Adipose tissue (tissue), 3 donors: ENCODE results near the gene SELENOO. TPM values are rescaled to one million over a fixed set of nuclear protein-coding genes. Genes with fewer than 3 reads are reported as not detected.
A peak's percentile ranks its signal among the peaks of the same experiment; 100 is the strongest.

Source experiments
- H3K27ac ChIP-seq: one replicate; pipeline ENCODE4 v1.5.1; 2013; ENCODE audit warnings: low read depth, low read length
- WGBS, 3 donors: extraction: QIAGEN DNeasy Blood & Tissue Kit; methylation state at CpG; one replicate each; pipeline ENCODE4 v1.1.7; 2013; 5-methylcytosine and 5-hydroxymethylcytosine counted together
- polyA plus RNA-seq, 3 donors: library from polyadenylated mRNA; stranded (reverse); fragments of 200-250 nt; gene quantifications; one replicate each; pipeline ENCODE4 v1.2.3, GENCODE V29; 2013
- donor health status: healthy with polysubstance abuse.
- donor health status: Bipolar disorder and iron deficiency.
- donor health status: healthy.

Gene SELENOO
- polyA plus RNA-seq, 3 donors: 21.3 to 22.3 (median 21.4) TPM

DNA sequence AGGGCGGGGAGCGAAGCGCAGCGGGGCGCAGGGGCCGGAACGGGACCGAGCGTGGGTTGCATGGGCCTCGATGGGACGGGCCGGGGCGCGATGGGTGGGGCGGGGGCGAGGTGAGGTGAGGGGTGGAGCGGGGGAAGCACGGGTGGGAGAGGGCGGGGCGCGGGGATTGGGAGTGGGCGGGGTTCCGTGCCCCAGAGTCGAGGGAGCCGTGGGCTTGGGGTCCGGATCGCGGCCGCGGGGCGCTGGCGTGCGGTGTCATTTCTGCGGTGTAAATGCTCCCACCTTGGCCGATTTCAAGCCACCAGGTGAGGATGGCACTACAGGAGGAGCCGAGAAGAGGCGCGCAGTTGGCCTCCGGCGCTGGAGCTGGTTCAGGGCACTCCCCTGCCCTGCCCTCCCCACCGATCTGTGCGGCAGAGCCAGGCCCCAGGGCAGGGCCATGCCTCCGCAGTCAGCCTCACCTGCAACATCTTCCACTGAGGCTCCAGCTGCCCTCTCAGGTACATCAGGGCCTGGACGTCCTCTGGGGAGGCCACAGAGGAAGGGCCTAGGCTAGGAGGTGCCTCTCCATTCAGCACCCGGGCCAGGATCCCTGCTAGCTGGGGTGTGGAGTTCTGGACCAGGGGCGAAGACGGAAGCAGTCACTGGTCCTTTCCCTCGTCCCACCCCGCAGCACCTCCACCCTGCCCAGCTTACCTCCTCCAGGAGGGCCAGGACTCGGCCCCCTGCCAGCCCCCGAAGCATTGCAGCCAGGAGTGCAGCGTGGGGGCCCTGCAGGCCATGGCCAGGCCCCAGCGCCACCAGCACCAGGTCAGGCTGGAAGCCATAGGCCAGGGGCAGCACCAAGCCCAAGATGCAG is 44.6 kb downstream of the SELENOO start:
- 15 to 20% (median 15%) methylated on average over 25 to 53 of the region's 53 CpGs for WGBS, 3 donors
- peak overlapping the region; percentile 69 for H3K27ac ChIP-seq

DNA sequence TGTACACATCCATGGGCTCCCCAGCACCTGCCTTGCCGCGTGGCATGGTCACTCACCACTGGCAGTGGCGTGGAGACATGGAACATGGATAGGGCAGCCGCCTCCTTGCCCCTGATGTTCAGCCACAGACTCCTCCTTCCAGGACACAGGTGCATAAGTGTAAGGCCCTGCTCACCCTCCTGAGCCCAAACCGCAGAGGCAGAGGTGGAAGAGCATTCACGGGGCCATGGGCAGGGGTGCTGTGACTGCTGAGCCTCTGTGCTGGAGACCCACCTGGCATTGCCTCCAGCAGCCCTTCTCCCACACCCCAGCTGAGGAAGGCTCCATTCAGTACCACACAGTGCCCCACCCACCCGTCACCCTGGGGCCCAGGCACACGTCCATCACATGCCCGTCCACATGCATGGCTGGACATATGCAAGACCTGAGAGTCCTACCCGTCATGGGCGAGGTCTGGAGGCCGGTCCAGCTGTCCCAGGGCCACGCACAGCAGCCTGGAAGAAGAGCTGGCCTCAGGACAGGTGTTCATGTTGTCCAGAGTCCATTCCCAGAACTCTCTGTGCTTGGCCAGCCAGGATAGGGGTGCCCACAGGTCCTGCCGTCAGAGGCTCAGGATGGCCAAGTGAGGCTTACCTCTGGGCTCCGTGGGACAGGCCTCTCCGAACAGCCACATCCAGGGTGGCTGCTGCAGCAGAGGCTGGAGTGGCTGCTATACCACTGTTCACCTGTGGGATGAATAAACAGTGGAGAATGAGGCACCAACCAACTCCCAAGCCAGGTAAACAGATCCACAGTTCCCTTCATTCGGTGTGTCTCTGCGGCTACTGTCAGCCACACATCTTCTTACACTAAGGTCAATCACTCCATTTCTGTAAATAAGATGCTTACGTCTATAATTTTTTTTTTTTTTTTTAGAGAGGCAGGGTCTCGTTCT is 45.7 kb downstream of the SELENOO start:
- 84 to 90% (median 87%) methylated on average over 20 of the region's 20 CpGs for WGBS, 3 donors

DNA sequence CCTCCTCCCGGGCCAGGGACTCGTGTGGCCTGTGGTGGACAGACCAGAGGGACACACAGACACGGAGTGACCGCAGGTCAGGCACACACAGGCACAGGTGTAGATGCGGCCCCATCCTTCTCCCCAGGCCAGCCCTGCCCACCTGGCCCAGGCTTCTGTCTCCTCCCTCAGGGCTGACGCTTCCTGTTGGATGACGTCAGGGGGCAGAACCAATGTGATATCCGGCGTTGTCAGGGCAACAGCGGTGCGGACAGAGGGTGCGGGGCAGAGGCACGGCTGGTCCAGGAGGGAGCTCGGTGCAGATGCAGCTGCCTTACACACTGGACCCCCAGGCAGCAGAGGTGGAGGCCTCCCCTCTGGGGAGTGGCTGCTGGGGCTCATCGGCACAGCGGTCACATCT is 46.9 kb downstream of the SELENOO start:
- WGBS, 3 donors: 49 to 55% (median 50%) methylated on average over 16 of the region's 16 CpGs
- no peak overlapping the region for H3K27ac ChIP-seq

More for the DNA sequence above, 45.7 kb downstream of the SELENOO start:
- no peak overlapping the region for H3K27ac ChIP-seq

DNA sequence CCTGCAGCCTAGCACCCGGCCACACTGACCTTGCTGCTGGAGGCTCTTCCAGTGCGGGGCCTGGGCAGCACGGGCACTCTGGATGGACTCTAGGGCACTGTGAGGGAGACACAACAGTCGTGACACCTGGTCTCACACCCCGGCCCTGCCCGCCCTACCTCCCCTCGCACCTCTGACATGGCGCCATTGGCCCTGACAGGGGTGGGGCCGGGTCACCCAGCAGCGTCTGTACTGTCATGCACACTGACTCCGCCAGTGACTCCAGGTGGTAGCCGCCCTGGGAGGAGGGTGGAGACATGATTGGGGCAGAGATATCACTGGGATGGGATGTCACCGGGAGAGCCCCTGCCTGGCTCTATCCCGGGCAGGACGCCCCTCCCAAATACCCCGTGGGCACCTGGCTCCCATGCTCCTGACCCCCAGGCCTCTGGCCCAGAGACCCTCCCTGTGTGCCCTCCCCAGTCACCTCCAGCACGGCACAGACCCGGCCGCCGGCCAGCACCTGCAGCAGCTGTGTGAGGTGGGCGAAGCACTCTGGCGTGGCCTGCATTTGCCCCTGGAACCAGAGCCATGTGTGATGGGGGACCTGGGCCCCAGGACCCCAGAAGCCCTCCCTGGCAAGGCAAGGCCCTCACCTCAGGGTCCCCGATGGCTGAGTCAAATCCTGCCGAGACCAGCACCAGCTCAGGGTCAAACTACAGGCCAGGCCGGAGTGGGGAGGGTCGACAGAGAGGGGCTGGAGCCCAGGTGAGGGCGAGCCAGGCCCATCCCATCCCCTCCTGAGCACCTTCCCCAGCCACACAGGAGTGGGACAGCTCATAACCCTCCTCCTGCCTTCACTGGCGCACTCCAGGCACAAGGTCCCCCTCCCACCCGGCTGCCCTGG is 47.6 kb downstream of the SELENOO start:
- WGBS, 3 donors: 86 to 90% (median 90%) methylated on average over 25 to 29 of the region's 29 CpGs
- no peak overlapping the region for H3K27ac ChIP-seq

DNA sequence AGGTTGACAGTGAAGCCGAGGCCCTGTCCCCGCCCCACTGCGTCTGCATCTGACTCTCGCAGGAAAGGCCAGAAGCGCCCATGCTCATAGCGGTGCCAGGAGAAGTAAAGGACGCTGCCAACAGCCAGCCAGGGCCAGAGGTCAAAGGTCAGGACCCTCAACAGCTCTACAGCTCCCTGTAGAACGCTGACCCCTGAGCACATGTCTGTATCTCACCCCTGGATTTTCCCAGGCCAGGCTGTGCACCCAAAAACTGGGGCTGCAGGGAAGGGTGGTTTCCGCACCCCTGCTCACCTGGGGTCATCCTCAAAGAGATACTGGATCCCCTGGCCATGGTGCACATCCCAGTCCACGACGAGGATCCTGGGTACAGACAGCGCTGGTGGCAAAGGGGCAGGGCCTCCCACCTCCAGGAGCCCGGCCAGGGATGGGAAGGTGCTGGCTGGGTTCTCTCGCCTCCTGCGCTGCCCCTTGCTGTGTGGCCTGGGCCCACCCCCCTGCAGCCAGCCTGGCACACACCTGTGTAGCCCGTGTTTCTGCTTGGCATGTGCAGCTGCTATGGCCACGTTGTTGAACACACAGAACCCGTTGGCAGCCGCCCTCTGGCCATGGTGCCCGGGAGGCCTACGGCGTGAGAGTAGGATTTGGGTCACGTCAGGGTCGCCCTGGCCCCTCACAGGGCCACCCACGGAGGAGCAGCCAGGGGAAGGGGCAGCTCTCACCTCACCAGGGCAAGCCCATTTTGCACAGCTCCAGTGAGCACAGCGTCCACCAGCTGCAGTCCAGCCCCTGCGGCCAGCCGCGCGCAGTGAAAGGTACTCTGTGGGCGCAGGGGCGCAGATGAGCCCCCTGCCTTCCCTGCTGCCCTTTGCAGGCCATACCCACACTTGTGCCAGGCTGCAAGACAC is 48.8 kb downstream of the SELENOO start:
- H3K27ac ChIP-seq: no peak overlapping the region
- 90% methylated on average over 30 to 32 of the region's 32 CpGs for WGBS, 3 donors

DNA sequence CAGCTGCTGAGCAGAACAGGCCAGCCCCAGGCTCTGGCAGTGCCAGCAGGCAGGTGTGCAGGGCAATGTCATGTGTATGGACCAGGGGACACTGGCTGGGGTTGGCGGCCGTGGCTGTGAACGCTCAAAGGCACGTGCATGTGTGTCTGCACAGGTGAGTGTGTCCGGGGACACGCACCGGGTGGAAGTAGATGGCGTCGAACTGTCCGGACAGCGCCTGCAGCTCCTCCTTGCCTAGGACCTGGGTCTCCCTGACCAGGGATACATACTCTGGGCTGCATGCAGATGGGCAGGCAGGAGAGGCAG is 49.4 kb downstream of the SELENOO start:
- H3K27ac ChIP-seq: no peak overlapping the region
- 67 to 82% (median 68%) methylated on average over 11 of the region's 11 CpGs for WGBS, 3 donors

DNA sequence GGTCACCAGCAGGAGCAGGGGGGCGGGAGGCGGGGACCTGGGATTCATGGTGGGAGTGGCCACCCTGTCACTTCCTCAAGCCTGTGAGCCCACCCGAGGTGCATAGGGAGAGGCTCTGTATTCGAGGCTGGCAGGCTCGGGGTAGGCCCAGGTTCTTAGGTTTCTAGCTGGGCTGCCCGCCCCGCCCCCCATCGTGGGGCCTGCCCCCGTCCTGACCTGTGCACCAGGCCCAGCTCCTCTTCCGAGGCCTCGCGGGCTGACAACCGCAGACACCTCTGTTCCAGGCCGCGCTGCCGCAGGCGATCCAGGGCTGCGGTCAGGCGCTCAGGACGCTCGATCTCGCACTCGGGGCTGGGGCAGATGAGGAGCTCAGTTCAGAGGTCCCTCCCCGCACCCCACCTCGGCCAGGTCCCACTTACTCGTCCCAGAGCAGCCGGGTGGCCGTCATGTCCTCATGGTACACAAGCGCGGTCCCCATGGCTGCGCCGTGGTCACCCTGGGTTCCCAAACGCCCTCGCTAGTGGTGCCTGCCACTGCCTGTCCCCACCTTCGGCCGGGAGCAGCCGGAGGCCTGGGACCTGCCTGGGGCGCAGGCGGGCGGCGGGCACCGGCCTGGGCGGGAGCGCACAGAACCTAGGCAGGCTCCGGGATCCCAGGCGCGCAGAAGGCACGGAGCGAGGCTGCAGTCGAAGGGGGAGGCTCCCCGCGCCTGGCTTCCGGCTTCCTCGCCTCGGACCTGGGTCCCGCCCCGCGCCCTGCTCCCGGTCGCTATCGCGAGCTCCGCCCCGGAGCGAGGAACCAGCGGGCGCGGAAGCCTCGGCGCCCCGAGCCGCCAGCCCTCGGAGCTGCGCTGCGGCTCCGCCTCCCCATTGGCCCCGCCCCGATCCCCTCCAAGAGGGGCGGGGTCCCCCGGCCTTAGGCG is 50.0 kb downstream of the SELENOO start, which contains the start of gene HDAC10:
HDAC10 (minus strand) TSS at position 711 of the 922 bp plus-strand sequence; CDS start at position 478, 233 bp downstream.
- 1 to 3% (median 1%) methylated on average over 54 to 81 of the region's 81 CpGs for WGBS, 3 donors
- no peak within 1 kb of the TSS for H3K27ac ChIP-seq

DNA sequence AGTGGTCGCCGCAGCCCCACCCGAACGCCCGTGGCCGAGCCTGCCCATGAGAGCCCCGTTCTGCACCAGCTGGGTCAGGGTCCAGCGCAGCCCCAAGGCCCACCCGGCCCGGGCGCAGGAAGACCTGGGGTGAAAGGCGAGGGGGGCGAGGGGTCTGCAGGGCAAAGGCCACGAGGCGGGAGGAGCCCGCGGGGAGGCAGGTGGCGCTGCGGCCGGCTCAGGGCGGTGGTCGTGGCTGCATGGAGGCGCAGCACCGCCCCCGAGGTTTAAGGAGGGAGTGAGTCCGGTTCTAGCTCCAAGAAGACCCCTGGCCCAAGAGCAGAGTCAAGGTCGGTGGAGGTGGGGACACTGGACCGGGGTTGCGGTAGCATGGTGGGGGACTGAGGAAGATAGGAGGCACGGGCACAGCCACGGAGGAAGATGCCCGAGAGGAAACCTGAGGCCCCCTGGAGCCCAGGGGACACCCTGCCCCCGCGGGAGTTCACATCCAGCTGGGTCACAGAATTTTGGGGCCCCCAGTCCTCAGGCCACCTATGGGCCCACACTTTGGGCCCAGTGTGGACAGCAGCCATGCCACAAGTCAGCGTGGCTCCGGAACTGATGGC is 50.8 kb downstream of the SELENOO start:
- no peak overlapping the region for H3K27ac ChIP-seq
- 7 to 11% (median 9%) methylated on average over 28 to 36 of the region's 36 CpGs for WGBS, 3 donors

DNA sequence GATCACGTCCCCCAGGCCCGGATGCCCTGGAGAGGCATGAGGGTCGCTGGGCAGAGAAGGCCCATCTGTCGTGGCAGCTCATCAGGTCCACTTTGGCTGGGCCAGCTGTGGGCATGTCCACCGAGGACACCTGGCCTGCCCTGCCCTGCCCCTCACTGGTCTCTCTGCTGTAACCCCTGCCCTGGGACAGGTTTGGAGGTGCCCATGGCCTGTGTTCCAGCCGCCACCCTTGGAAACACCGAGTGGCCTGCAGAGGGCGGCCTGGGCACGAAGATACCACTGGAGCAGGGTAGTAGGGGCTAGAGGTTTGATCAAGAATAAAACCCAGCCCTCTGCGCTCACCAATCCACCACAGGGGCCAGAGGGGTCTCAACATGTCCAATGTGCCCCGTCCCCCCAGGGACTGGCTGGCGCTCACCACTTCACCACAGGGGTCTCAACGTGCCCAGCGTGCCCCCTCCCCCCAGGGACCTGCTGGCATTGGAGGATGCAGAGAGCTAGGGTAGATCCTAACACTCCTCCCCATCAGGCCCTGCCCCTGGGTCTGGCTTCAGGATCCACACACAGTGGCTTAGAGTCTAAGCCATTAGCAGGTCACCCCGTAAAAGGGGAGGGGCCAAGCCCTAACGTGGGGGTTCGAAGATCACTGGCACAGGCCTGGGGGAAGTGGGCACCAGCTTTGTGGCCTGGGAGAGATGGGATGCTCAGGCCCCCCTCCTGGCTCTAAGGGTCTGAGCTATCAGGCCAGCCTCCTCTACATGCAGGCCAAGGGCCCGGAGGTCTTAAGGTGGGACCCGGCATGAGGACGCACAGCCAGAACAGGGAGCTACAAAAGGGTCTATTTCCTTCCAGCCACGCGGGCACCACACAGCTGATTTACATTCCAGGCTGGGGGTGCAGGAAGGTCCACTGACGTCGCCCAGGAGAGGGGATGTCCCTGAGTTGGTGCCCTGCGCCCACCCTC is 51.6 kb downstream of the SELENOO start:
- 43 to 49% (median 48%) methylated on average over 25 of the region's 25 CpGs for WGBS, 3 donors
- H3K27ac ChIP-seq: no peak overlapping the region

DNA sequence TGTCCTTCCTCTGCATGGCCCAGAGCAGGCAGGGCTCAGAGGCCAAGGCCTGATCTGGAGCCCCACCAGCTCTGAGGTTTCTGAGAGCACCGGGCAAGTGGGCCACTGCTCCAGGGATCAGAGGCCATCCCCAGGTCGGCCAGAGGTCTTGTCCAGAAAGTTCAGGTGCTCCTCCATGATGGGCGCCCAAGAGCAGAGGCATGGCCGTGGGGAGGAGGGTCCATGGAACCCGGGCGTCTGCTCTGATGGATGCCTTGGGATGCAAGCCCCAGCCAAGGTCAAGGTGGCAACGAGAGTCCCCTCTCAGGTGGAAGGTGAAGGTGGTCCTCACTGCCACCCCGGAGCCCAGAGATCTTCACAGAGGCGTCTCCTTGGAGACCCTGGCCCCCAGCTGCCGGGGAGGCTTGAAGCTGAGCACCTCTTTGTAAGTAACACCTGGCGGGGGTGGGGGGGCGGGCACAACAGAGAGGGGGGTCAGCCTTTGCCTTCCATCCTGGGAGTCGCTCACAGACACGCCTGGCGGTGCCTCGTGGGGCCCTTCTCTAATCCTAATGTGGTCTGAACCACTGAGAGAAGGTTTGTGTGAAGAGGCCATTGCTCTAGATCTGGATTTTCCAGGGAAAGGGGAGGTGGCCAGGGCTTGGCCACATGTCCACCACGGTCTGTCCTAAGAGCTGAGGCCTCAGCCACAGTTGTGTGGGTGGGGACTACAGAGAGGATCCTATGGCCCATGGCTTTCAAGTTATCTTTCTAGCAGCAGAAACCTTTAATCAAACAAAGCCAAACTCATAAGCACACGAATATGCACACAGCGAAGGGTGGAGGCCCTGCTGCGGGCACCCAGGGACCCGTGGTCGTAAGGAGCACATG is 52.5 kb downstream of the SELENOO start:
- no peak overlapping the region for H3K27ac ChIP-seq
- 83 to 88% (median 85%) methylated on average over 22 of the region's 22 CpGs for WGBS, 3 donors

DNA sequence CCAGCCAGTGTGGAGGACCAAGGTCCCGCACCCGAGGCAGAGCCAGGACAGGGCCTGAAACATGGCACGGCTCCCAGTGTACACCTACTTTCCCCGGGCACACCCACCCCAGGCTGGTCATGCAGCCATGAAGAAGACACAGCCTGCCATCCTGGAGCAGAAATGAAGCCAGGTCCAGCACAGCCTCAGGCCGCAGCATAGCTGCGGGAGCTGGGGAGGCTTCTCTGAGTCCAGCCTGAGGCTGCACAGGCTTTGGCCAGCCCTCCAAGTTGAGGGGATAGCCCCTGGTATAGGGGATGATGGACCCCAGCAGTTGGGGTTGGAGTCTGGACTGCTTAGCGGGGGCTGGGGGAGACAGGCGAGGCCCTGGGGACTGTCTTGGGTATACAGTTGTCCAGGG is 53.1 kb downstream of the SELENOO start:
- H3K27ac ChIP-seq: no peak overlapping the region
- WGBS, 3 donors: 64 to 71% (median 70%) methylated on average over 8 of the region's 8 CpGs

DNA sequence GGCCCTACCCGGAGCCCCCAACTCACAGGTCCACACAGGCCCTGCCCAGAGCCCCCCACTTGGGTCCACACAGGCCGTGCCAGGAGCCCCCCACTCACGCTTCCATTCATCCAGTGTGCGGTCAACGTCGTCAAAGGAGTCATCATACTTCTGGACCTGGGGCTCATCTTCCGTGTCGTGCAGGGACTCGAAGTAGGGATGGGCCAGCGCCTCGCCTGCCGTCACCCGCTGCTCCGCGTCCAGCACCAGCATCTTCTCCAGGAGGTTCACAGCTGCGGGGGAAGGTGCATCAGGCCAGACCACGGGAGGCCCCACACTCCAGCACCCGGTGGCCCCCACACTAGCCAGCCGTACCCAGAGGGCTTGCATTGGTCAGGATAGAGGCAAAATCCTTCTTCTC is 54.3 kb downstream of the SELENOO start:
- no peak overlapping the region for H3K27ac ChIP-seq
- WGBS, 3 donors: 87 to 90% (median 87%) methylated on average over 19 of the region's 19 CpGs

DNA sequence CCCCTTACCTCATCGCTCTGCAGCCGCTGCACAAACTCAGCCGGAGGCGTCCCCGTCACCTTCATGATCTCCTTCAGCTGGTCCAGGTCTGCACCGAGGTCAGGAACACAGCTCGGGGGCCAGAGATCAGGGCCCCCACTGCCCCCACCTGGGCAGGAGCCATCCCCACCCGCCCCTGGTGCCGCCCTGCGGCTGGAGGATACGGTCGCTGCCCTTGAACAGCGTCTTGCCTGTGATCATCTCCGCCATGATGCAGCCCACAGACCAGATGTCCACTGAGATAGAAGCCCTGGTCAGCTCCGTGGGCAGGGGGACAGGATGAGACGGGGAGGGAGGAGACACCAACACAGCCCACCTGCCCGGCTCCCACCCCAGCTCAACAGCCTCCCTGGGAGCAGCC is 54.8 kb downstream of the SELENOO start:
- H3K27ac ChIP-seq: no peak overlapping the region
- 87 to 95% (median 92%) methylated on average over 17 of the region's 17 CpGs for whole genome bisulfite sequencing, 3 donors

DNA sequence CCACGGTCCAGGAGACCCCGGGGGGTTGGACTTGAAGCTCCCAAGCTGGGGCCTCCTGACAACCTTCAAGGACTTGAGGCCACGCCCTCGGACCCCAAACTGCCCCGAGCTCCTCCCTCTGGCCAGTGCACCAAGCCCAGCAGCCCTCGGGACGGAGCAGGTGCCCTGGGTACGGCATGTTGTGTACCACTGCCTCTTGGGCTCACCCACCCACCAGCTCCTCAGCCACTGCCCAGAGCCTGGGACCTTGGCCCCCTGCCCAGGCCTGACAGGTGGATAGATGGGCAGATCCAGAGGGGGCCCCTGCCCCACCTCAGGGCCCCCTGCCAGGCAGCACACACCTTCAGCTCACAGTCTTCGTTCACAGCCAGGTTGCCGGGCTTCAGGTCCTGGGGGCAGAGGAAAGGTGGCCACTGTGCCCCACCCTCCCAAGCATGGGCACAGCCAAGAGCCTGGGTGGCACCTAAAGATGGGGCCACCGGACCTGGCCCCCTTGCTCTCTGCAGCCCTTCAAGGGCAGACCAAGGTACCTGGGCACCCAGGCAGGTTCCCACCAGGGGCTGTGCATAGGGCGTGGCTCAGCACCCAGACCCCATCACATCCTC is 55.5 kb downstream of the SELENOO start:
- no peak overlapping the region for H3K27ac ChIP-seq
- WGBS, 3 donors: 66 to 92% (median 88%) methylated on average over 11 to 12 of the region's 12 CpGs
